Occipital lobe (tissue), 1 donor: ENCODE measurements around the gene SLC17A8. TPM values are rescaled to one million over a fixed set of nuclear protein-coding genes. Genes with fewer than 3 reads are reported as not detected.

Experiments
- total RNA-seq: library from RNA; depleted of rRNA; stranded (reverse); fragments of >200 nt; gene quantifications from one replicate; pipeline ENCODE4 v1.2.3, GENCODE V29; 2014

Gene SLC17A8
- total RNA-seq, 1 donor from 2014 or later, result 1.2 TPM

Other genes starting within 250 kb of the SLC17A8 start
- gene BLTP3B, start 214.2 kb upstream of the SLC17A8 start, total RNA-seq, result 99.2 TPM
- gene ACTR6, start 156.3 kb upstream of the SLC17A8 start, total RNA-seq, result 50.5 TPM
- 1.2 TPM for gene DEPDC4, start 90.0 kb upstream of the SLC17A8 start, total RNA-seq
- 123 TPM for gene SCYL2, start 89.9 kb upstream of the SLC17A8 start, total RNA-seq
- not detected for gene NR1H4, start 116.8 kb downstream of the SLC17A8 start, total RNA-seq
- 88.0 TPM for gene GAS2L3, start 216.6 kb downstream of the SLC17A8 start, total RNA-seq